ENCODE results near the gene NQO2. TPM values are rescaled to one million over a fixed set of nuclear protein-coding genes. Genes with fewer than 3 reads are reported as not detected.

NQO2 gene
- total and polyA plus RNA-seq, 2 experiments from 2014 or later: 38.7 to 103 TPM

- no peaks in the 10 kb centered on the region for H3K27me3 ChIP-seq
- H3K4me3 ChIP-seq: no peak overlapping the region
- DNase-seq (ENCODE audit: low read depth in 1 of 2, low spot score in 1 of 2): no peak
- H3K9me3 ChIP-seq (ENCODE audit: low read depth): no peaks in the 10 kb centered on the region
- peaks cover 7% of the 10 kb centered on the region for H3K4me1 ChIP-seq (ENCODE audit: low read depth)
- H3K36me3 ChIP-seq: no peaks in the 10 kb centered on the region
- H3K27ac ChIP-seq: no peak overlapping the region
- TF ChIP-seq, protein P1, sequence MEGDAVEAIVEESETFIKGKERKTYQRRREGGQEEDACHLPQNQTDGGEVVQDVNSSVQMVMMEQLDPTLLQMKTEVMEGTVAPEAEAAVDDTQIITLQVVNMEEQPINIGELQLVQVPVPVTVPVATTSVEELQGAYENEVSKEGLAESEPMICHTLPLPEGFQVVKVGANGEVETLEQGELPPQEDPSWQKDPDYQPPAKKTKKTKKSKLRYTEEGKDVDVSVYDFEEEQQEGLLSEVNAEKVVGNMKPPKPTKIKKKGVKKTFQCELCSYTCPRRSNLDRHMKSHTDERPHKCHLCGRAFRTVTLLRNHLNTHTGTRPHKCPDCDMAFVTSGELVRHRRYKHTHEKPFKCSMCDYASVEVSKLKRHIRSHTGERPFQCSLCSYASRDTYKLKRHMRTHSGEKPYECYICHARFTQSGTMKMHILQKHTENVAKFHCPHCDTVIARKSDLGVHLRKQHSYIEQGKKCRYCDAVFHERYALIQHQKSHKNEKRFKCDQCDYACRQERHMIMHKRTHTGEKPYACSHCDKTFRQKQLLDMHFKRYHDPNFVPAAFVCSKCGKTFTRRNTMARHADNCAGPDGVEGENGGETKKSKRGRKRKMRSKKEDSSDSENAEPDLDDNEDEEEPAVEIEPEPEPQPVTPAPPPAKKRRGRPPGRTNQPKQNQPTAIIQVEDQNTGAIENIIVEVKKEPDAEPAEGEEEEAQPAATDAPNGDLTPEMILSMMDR (IDR thresholded peaks at IDR 0.05; ENCODE audit: low read depth, low read length): no peak
Observed at GRCh38 chr6:2964793-2965505, 34.7 kb upstream of the NQO2 start.

GRCh38 chr6:2966347-2966746 lies 33.3 kb upstream of the NQO2 start:
- no peak for DNase-seq (ENCODE audit: low read depth in 1 of 2, low spot score in 1 of 2)
- TF ChIP-seq, protein P1 (IDR thresholded peaks at IDR 0.05; ENCODE audit: low read depth, low read length): no peak
- H3K9me3 ChIP-seq (ENCODE audit: low read depth): no peaks in the 10 kb centered on the region

DNA sequence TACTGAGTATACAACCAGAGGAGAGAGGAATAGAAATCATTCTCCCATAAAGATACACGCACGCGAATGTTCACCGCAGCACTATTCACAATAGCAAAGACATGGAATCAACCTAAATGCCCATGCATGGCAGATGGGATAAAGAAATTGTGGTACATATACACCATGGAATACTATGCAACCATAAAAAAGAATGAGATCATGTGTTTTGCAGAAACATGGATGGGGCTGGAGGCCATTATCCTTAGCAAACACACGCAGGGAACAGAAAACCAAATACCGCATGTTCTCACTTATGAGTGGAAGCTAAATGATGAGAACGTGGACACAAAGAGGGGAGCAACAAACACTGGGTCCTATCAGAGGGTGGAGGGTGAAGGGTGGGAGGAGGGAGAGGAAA lies 31.8 kb upstream of the NQO2 start:
- Histone ChIP-seq H3K9me3 (ENCODE audit: low read depth) (no peaks in the 10 kb centered on the region), H3K36me3 (no peaks in the 10 kb centered on the region), H3K4me1 (ENCODE audit: low read depth) (peaks cover 6% of the 10 kb centered on the region), H3K27me3 (no peaks in the 10 kb centered on the region), H3K27ac (no peak overlapping the region), H3K4me3 (no peak overlapping the region)
- DNase-seq (ENCODE audit: low read depth in 1 of 2, low spot score in 1 of 2): no peak
- TF ChIP-seq, protein P1 (IDR thresholded peaks at IDR 0.05; ENCODE audit: low read depth, low read length): no peak

More at GRCh38 chr6:2966347-2966746, 33.3 kb upstream of the NQO2 start:
- Histone ChIP-seq H3K4me1 (ENCODE audit: low read depth) (peaks cover 7% of the 10 kb centered on the region), H3K36me3 (no peaks in the 10 kb centered on the region), H3K4me3 (no peak overlapping the region), H3K27me3 (no peaks in the 10 kb centered on the region), H3K27ac (no peak overlapping the region)

- no peak for DNase-seq (ENCODE audit: low read depth in 1 of 2, low spot score in 1 of 2)
Observed at GRCh38 chr6:2968600-2969135, 31.0 kb upstream of the NQO2 start.

DNA sequence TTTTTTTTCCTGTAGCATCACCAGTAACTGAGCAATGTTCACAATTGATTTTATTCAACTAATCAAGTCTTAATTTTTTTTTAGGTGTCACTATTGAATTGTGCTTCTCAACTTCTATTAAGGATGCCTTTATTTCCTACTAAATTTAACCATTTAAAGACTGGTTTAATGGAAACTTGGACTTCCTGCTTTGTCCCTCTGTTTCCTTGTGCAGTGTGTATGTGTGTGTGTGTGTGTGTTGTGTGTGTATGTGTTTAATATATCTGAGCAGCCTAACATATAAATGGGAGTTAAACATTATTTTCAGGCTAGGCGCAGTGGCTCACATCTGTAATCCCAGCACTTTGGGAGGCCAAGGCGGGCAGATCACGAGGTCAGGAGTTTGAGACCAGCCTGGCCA lies 30.1 kb upstream of the NQO2 start:
- no peaks in the 10 kb centered on the region for H3K27me3 ChIP-seq
- H3K4me3 ChIP-seq: no peak overlapping the region
- no peak overlapping the region for H3K27ac ChIP-seq
- no peaks in the 10 kb centered on the region for H3K36me3 ChIP-seq
- no peak for DNase-seq (ENCODE audit: low read depth in 1 of 2, low spot score in 1 of 2)
- no peaks in the 10 kb centered on the region for H3K9me3 ChIP-seq (ENCODE audit: low read depth)
- H3K4me1 ChIP-seq (ENCODE audit: low read depth): peaks cover 6% of the 10 kb centered on the region
- TF ChIP-seq, protein P1 (IDR thresholded peaks at IDR 0.05; ENCODE audit: low read depth, low read length): no peak

More at GRCh38 chr6:2968600-2969135, 31.0 kb upstream of the NQO2 start:
- Histone ChIP-seq H3K9me3 (ENCODE audit: low read depth) (no peaks in the 10 kb centered on the region), H3K27me3 (no peaks in the 10 kb centered on the region), H3K36me3 (no peaks in the 10 kb centered on the region), H3K27ac (no peak overlapping the region), H3K4me3 (no peak overlapping the region), H3K4me1 (ENCODE audit: low read depth) (peaks cover 6% of the 10 kb centered on the region)
- TF ChIP-seq, protein P1 (IDR thresholded peaks at IDR 0.05; ENCODE audit: low read depth, low read length): no peak

Data from cardiac muscle cell (in vitro differentiated cells and primary cell).